Stimulated activated CD4-positive, alpha-beta T cell treated with anti-CD3 and anti-CD28 coated beads, Interleukin-12 subunit alpha, Interleukin-12 subunit beta, amount 100 ng/mL, for 48 hours (primary cell): ENCODE results near the gene CRYL1.

Experiments used
- DNase-seq, 3 donors: peaks; one replicate each; pipeline ENCODE4 v3.0.0-alpha.2; 2020; ENCODE audit warnings: low read depth in 2 of 3, low spot score in 1 of 3

The CRYL1 gene

DNA sequence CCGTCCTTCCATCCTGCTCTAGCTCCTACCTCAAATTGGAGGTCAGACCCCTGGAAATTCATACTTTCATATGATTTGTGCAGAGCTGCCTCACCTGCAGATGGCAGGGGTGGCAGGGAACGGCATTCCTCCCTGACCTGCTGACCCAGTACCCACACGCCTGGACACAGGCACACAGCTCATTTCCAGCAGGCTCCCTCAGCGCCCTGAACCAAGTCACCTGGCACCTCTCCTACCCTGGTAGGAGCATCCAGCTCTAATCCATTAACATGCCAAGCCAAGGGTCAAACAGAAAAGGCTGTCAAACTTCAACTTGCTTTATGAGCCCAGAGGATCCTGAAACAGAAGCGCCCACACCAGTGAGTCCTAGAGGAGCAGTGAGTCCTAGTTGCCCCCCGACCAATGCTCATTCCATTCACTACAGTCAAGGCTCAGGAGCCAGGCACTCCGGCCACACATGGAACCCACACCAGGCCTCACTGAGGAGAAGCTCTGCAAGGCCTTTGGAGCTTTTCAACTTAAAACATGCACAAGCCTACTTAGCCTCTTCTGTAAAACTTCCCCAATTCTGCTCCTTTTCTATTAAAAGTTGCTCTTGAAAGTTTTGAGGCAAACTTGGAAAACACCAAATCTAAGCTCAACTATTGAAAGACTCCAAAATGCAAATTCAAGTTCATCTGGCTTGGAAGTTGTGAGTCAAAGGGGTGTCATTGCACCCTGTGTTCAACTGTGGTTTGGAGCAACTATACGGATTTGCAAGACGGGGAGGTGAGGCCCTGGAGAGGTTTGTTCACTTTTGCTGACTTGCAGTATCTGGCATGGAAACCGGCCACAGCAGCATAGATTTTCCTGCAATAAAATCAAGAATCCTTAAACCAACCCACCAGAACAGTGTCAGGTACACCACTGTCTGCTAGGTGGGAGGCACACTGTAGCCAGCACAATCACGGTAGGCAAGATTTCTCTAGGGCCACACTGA lies 96.7 kb downstream of the CRYL1 start:
- DNase-seq = peak in 1 of 3 donors; percentile 16

DNA sequence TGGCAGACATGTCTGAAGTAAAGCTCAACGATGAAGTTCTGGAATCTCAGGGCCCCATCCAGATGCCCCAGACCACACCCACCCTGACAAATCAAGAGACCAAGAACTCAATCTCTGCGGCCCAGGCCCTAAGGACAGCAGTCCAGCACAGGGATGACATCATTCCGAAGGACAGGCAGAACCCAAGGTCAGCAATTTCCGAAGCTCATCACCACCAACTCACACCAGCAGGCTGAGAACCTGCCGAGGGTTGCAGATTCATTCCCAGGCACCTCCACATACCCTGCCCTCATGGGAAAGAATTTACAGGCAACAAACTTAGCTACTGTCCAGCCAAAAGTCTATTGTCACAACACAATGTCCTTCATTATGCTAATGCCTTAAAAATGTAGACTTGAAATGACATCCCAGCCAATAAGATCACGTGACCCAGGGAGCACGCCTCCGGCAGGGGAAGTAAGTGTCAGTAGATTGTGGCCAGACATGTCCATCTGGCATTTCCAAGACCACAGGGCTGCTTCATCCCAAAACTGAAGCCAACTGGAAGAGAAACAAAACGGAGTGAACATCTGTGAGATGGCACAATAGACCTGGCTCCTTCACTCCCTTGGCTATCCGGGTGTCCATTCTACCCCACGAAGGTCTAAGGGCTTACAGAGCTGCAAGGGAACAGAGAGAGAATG lies 98.8 kb downstream of the CRYL1 start:
- DNase-seq = no peak

DNA sequence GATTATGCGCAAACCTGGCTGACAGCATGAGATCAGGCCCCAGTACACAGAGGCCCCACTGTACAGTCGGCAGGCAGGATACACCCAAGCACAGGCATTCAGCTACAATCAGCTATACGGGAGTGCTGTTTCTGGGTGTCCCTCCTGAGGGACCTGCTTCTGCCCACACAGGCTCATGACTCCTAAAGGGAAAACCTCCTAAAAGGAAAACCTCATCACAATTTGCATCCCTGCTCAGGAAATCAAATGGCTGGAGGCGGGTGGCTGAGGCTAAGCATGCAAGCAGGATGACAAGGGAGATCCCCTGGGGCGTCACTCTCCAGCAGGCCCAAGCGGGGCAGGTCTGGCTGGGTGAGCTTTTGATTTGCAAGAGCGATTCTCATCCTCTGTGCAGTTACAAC lies 99.8 kb downstream of the CRYL1 start:
- no peak for DNase-seq

DNA sequence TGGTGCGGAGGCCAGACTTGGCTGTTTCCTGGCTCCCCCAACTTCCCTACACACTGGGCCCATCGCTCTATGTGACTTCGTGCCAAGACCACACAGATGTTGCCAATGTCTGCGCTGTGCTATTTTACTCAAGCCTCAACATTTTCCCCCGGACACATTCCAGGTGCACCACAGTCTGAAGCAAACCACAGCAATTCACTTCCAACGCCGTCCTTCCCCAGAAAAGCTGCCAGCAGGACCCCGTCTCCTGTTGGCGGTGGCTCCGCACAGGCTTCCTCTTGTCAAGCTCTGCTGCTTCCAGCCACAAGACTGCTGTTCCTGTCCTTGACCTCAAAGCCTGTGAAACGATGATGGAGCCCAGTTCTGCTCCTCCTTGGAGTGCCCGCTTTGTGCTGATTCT lies 100.7 kb downstream of the CRYL1 start:
- DNase-seq = no peak

DNA sequence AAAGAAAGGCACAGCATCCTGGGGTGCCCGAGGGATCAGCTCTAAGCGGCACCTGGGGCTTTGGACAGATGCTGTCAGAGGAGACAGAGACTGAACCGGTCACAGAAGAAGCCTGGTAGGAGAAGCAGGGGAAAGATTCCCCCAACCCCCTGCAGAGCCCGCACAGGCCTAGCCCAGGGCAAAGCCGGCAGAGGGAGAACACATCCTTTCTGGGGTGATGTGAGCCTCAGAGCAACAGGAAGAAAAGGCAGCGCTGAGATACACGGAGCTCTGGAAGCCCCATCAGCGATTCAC lies 101.2 kb downstream of the CRYL1 start:
- no peak for DNase-seq

DNA sequence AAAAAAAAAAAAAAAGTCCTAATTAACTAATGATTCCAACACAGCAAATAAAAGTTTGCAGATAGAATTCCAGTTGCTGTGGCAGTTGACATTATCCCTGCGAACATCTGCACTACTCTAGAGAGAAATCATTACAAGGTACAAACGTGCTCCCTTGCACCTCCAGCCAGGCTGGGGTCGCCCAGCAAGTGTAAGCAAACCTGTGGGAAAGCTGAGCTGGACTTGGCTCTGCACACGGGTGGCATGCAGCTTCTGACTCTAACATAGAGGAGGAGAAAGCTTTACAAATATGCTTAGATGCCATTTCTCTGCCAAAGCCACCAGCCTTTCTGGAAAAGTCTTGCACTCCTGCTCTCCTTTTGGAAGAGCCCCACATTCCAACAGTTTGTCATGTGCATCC lies 103.3 kb downstream of the CRYL1 start:
- DNase-seq = no peak

DNA sequence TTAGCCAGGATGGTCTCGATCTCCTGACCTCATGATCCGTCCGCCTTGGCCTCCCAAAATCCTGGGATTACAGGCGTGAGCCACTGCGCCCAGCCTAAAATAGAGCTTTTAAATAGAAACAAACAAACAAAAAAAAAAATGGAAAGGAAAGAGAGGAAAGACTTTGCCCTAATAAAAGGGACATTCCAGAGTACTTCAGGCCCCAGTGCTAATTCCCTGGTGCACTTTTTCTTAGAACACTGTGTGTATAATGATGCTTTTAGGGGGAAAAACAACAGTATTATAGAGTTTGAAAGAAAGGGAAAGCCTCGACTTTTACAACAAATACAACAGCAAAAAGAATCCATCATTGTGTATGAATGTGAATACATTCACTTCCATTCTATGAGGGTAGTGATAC lies 104.7 kb downstream of the CRYL1 start:
- DNase-seq = no peak

DNA sequence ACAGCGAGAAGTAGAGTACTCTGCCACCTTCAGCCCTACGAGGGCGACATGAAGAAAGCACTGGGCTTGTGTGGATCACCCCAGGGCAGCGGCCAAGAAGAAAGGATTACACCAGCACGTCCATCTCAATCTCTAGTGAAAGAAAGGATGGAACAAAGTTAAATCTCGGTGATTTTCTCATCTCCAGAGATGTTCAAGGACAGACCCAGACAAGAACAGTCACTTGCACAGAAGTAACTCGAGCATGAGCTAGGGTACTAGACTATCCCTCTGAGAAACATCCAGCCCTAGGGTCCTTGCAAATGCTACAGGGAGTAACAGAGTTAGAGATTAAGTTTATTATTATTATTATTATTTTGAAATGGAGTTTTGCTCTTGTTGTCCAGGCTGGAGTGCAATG lies 106.7 kb downstream of the CRYL1 start:
- DNase-seq = no peak

DNA sequence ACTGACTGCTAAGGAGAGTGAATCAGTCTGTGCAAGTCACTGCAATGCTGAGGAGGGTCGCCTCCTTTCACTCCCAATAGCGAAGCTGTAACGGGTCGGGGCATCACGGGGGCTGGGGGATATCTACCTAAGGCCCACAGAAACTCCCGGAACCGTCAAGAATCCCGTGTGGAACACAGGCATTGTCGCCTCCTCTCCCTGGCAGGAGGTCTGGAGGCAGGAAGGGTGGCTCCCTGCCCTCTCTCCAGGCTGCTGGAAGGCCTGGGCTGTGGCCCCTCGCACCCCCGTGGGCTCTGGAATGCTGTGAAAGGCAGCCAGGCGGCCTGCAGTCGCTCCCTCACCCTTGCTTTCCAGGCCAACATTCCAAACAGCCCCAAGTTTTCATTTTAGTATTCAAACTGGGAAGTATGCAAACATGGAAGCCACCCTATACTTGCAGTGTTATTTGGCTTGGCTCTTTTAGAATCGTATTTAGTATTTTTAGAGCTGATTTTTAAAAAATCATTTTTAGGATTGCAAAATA lies 109.4 kb downstream of the CRYL1 start:
- no peak for DNase-seq

DNA sequence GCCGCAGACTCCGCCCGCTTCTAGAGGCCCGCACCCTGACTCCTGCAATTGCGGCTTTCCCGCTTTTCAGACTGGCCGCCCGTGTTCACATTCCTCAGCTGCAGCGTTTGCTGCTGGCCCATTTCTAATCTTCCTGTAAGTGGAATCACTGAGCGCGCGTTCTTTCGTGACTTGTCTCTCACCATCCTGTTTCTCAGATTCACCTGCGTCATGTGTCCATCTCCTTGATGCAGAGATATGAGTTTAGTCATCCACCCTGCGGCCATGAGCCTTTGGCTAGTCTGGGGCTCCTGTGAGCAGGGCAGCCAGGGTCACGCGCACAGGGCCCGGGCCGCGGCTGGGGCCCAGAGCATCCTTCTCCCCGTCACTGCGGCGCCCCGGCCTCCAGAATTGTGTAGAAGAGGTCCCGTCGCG lies 110.0 kb downstream of the CRYL1 start:
- DNase-seq = no peak

DNA sequence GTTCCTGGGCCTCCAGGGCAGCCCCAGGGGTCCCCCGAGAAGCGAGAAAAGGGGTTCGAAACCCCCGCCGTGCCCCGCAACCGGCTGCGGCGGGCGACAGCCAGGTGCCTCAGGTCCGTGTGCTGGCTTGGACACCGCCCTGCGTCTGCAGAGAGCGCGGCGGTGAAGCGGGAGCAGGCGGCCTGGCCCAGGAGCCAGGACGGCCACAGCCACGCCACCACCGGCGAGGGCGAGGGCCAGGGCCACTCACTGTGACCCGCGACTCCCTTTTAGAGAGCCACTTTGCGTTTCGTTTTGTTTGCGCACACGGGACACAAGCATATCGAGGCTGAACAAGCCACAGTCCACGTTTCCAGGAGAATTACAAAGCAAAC lies 110.4 kb downstream of the CRYL1 start:
- no peak for DNase-seq

DNA sequence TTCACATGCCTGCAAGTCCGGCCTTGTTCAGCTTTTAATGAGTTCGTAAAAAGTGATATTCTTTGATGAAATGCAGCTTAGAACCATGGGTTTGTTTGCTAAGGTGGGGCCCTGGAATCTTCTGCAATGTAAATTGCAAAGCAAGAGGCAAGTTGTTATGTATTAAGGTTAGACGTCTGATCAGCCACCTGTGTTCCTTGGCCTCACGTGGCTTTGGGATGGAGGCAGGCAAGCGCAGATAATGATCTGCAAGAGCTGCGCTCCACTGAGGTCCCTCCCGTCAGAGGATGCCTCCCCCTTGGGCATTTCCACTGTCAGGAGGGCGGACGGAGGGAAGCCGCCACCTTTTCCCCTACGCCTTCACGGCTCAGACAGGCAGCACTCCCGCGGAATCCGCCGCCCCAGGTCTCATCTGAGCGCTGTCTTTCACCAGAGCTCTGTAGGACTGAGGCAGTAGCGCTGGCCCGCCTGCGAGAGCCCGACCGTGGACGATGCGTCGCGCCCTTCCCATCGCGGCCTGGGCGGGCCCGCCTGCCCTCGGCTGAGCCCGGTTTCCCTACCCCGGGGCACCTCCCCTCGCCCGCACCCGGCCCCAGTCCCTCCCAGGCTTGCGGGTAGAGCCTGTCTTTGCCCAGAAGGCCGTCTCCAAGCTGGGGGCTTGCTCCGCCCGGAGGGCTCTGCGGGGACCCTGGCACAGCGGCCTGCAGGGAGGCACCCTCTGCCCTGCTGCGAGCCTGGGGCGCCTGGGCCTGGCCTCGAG lies 110.9 kb downstream of the CRYL1 start:
- no peak for DNase-seq

DNA sequence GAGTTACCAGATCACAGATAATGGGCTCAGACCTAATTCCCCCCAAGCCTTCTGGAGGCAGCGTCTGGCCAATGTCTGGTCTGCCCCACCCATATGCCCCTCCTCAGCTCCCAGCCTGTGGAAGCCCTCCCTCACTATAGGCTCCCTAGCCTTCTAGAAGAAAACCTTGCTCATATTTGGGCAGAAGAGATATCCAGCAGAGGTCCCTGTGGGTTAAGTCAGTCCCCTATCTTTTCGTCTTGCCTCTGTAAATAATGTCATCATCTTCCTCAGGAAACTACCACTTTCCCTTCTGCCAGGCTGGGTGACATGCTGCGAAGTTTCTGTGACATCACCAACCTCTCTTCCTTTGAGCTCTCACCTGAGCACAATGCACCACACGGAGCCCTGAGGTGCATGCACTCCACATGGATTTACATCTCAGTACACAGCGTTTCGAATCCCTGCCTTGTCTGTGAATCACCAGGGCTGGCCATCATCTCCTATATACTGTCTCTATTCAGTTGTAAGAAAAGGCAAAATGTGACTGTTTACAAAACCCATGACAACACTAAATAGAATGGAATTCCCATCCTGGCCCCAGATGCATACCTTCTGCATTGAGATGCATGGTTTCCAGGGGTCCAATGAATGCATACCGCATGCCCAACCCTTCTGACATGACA lies 112.8 kb downstream of the CRYL1 start:
- peak in 1 of 3 donors; percentile 11 for DNase-seq

DNA sequence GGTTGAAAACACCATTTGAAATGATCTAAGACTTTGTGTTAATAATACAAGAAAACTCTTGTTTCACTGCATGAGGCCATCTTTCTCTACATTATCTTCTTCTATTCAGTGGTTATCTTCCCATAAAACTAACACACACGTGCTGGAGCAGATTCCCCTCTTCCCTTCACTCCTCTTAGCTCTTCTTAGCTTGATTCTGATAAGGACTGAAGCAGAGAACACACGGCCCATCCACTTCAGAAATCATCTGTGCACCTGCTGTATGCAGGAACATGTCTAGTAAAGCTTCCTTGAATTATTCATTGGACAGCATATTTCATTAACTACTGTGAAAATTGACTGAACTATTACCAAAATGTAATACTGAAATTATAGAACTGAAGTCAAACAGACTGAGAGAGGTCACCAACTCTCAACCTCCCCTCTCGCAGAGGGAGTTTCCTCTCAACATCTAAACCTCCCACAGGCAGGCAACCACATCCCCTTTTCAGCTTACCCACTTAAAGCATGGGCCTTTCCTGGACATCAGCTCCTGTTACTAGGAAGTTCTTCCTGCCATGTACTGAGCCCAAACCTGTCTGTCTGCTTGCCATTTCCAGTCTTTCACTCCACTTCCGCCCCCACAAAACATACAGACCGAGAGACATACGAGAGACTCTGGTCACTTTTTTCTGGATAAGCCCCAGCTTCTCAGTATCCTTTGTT lies 113.9 kb downstream of the CRYL1 start:
- peak in 2 of 3 donors; percentile 14 to 30 for DNase-seq

DNA sequence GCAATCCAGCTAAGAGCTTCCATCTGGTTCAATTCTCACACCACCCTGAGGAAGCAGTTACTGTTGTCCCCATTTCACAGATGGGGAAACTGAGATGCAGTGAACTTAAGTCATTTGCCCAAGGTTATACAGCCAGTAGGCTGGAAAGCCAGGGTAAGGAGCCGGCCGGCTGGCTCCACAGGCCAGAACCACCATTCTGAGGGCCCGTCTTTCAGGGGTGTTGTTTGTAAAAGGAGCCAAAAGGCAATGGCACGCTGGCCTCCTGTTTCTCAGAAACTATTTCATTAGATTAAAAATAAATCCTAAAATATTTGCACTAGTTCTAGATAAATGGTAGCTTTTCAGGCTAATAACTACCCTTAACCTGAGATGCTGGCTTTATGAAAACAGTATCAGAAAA lies 114.9 kb downstream of the CRYL1 start:
- no peak for DNase-seq

DNA sequence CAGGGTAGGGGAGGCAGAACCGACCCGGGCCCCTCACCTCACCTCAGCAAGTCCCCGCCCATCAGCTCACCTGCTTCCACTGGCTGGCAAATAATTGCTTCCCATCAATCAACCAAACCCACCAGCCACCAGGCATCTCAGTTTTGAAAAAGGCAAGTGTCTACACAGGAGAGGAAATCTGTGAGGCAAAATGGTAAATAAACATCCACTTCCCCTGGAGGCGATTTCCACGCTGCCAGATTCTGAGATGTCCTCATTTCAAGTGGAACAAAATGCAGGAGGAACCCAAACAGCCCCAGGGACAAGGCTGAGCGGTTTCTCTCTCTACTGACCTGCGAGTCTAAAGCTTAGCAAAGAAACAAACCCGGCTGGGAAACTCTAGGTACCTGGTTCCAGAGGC lies 117.5 kb downstream of the CRYL1 start:
- no peak for DNase-seq

DNA sequence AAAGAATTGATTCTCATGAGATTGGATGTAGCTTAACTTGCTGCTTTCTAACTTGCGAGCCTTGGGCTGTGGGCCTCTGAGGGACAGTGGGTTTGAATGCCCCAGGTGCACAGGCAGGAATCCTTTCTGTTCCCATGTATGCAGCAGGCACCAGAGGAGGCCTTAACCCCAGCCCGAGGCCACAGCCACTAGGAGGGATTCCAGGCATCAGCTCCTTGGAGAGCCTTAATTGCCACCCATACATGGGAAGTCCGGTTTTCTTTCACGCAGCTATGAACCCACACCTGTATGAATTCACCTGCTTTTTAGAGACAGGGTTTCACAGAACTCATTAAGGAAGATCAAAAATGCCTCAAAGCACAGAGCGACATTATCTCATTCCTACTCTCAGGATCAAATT lies 117.9 kb downstream of the CRYL1 start:
- no peak for DNase-seq

DNA sequence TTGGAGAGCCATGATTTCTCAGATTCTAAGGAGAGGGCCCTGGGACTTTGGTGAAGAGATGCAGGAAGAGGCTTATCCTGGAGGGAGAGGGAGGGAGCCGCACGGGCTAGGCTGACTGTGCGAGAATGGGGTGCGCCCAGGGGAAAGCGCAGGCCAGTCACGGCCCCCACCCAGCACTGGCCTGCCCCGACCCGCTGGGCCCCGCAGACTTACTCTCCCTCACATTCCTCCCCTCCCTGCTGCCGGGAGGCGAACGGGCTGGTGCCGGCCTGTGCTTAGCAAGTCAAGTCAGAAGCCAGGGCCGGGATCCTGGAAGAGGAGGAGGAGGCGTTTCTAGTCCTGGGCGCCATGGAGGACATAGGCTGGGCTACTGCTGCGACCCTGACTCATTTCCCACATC lies 120.0 kb downstream of the CRYL1 start:
- no peak for DNase-seq

DNA sequence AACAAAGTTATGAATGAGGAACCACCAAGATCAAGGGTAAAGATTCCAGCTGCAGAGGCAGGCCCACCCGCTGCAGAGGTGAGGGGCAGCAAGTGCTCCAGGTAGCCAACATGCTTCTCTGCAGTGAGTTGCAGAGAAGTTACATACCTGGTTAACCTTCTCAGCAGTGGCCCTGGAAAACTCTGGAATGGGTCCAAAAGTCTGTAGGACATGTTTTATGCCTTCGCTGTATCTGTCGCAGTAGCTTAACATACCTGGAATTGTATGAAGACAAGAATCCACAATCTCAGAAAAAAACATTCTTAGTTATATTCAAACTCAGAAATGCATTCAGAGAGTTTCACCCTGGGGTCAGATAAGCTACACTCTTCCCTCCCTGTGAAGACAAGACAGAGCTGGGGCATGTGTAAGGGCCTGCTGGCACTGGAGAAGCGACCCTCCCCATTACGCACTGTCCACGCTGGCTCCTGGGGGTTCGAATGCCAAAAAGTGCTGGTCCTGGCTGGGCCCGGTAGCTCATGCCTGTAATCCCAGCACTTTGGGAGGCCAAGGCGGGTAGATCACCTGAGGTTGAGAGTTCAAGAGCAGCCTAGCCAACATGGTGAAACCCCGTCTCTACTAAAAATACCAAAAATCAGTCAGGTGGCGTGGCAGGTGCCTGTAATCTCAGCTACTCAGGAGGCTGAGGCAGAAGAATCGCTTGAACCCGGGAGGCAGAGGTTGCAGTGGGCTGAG lies 121.0 kb downstream of the CRYL1 start:
- no peak for DNase-seq

DNA sequence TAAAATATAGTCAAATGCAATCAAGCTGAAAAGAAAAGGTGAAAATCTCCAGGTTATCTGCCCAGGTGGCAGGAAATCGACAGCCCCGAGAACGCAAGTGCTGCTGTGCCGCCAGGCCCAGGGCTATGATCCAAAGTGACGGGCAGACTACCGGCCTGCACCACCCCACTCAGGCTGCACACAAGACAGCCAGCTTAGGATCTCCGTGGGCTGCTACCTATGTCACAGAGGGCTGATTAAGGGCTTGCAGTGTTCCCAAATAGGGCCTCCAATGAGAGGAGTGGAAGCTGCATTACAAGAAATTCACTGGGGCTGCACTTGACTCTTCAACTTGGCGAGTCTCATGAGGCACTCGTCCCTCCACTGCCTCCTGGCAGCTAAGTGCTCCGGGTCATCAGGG lies 121.8 kb downstream of the CRYL1 start:
- DNase-seq = no peak
